ENCODE results near the gene NINJ2. TPM values are rescaled to one million over a fixed set of nuclear protein-coding genes. Genes with fewer than 3 reads are reported as not detected.
A peak's percentile ranks its signal among the peaks of the same experiment; 100 is the strongest.

NINJ2 gene
- polyA plus RNA-seq, 3 donors, result 32.9 to 92.7 (median 73.7) TPM

DNA sequence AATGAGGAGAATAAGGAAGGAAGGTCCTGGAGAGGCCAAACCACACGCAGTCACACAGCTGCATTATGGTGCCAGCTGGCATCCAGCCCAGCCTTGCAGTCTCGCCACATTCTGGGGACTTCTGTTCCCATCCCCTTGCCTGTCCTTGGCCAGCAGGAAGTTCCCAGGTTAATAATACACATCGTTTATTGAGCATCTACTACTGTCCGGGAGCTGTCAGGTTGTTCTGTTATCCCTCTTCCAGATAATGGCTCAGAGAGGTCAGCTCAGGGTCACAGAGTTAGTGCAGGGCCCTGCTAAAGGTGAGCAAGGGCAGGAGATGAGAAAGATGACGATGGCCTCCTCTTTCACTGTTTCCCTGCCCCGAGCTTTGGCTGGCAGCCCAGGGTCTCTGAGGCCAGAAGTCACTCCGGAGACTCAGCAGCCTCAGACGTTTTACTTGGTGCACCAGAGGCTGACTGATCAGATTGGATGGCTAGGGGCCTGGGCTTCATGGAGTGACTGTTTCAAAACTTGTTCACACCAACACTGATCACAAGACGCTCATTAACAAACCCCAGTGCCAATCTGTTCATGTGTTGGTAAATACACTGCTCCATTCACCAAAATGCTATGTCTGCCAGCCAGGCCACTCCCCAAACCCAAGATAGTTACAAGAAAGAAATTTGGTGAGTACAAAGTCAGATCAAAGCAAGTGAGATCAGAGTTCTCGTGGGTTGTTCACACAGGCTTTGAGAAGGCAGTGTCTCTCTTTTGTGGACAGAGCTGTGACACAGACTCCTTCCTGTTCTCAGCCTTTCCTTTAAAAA is 124.3 kb downstream of the NINJ2 start:
- no peak overlapping the region for H2AFZ ChIP-seq (ENCODE audit: insufficient read depth, low read depth, low read length, poor library complexity, severe bottlenecking)
- no peaks in the 10 kb centered on the region for H3K36me3 Mint-ChIP-seq
- WGBS (ENCODE audit: insufficient coverage), result 8% methylated on average over 8 of the region's 10 CpGs

DNA sequence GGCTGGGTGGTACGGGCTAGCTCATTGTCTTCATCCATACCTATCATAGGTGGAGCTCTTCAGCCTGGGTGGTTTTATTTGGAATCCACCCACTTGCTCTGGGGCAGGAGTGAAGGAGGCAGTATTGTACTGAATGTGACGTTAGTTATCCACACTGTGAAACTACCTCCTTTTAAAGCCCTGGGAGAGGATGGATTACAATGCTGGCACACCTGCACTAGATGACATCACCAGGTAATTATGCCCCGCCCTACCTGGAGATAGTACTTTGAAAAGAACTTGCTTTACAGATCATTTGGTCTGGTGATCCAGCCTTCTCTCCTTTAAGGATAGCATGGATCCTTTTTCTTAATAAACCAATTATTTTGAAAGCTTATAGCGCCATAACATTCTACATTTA is 125.5 kb downstream of the NINJ2 start:
- no CpG with 5 or more reads among the region's 4 CpGs for WGBS (ENCODE audit: insufficient coverage)
- intact Hi-C loops (cut with micrococcal nuclease), result no loop called here
- Histone ChIP-seq H2AFZ (ENCODE audit: insufficient read depth, low read depth, low read length, poor library complexity, severe bottlenecking) (no peak overlapping the region), H4K20me1 (ENCODE audit: insufficient read depth, low read length) (no peaks in the 10 kb centered on the region), H3K9me3 (replicated peaks in 1 of 2; ENCODE audit: control insufficient read depth in 1 of 2, insufficient read depth in 1 of 2, low read length in 2 of 2) (peaks cover 0 to 3% of the 10 kb centered on the region in 2 donors), H3K4me2 (replicated peaks; ENCODE audit: extremely low read depth, low read length, poor library complexity, severe bottlenecking) (no peak overlapping the region), H3K9ac (ENCODE audit: insufficient read depth, low read length, poor library complexity, severe bottlenecking) (no peak overlapping the region), H3K27me3 (ENCODE audit: control insufficient read depth in 2 of 2, insufficient read depth in 2 of 2, low read length in 2 of 2) (no peaks in the 10 kb centered on the region), H3K4me1 (ENCODE audit: control insufficient read depth in 1 of 2, insufficient read depth in 2 of 2, low read length in 2 of 2) (peaks cover 5 to 6% of the 10 kb centered on the region in 2 donors), H3K79me2 (ENCODE audit: insufficient read depth, low read length) (no peaks in the 10 kb centered on the region), H3K4me3 (replicated peaks in 1 of 3; ENCODE audit: low read depth in 2 of 3, low read length in 3 of 3) (no peak overlapping the region), H3K27ac (ENCODE audit: low read depth in 1 of 2, low read length in 2 of 2) (no peak overlapping the region), H3K36me3 (replicated peaks in 1 of 2; ENCODE audit: control insufficient read depth in 1 of 2, insufficient read depth in 2 of 2, low read length in 2 of 2) (no peaks in the 10 kb centered on the region)
- TF ChIP-seq, protein P1, sequence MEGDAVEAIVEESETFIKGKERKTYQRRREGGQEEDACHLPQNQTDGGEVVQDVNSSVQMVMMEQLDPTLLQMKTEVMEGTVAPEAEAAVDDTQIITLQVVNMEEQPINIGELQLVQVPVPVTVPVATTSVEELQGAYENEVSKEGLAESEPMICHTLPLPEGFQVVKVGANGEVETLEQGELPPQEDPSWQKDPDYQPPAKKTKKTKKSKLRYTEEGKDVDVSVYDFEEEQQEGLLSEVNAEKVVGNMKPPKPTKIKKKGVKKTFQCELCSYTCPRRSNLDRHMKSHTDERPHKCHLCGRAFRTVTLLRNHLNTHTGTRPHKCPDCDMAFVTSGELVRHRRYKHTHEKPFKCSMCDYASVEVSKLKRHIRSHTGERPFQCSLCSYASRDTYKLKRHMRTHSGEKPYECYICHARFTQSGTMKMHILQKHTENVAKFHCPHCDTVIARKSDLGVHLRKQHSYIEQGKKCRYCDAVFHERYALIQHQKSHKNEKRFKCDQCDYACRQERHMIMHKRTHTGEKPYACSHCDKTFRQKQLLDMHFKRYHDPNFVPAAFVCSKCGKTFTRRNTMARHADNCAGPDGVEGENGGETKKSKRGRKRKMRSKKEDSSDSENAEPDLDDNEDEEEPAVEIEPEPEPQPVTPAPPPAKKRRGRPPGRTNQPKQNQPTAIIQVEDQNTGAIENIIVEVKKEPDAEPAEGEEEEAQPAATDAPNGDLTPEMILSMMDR (IDR thresholded peaks at IDR 0.05), result no peak
- Mint-ChIP-seq H3K4me3 (no peak overlapping the region), H3K9me3 (peaks cover 0 to 7% (median 3%) of the 10 kb centered on the region in 7 donors), H3K4me1 (peaks cover 9% of the 10 kb centered on the region), H3K36me3 (no peaks in the 10 kb centered on the region), H3K27ac (no peak overlapping the region), H3K27me3 (ENCODE audit: low read depth in 3 of 3) (peaks cover 4 to 24% (median 16%) of the 10 kb centered on the region in 3 donors)
- DNase-seq, result no peak

More for the DNA sequence above, 124.3 kb downstream of the NINJ2 start:
- Histone ChIP-seq H3K4me3 (replicated peaks in 1 of 3; ENCODE audit: low read depth in 2 of 3, low read length in 3 of 3) (no peak overlapping the region), H3K36me3 (replicated peaks in 1 of 2; ENCODE audit: control insufficient read depth in 1 of 2, insufficient read depth in 2 of 2, low read length in 2 of 2) (no peaks in the 10 kb centered on the region), H3K27ac (ENCODE audit: low read depth in 1 of 2, low read length in 2 of 2) (no peak overlapping the region), H3K79me2 (ENCODE audit: insufficient read depth, low read length) (no peaks in the 10 kb centered on the region), H3K27me3 (ENCODE audit: control insufficient read depth in 2 of 2, insufficient read depth in 2 of 2, low read length in 2 of 2) (no peaks in the 10 kb centered on the region), H4K20me1 (ENCODE audit: insufficient read depth, low read length) (no peaks in the 10 kb centered on the region), H3K4me2 (replicated peaks; ENCODE audit: extremely low read depth, low read length, poor library complexity, severe bottlenecking) (no peak overlapping the region), H3K9ac (ENCODE audit: insufficient read depth, low read length, poor library complexity, severe bottlenecking) (no peak overlapping the region), H3K9me3 (replicated peaks in 1 of 2; ENCODE audit: control insufficient read depth in 1 of 2, insufficient read depth in 1 of 2, low read length in 2 of 2) (no peaks in the 10 kb centered on the region), H3K4me1 (ENCODE audit: control insufficient read depth in 1 of 2, insufficient read depth in 2 of 2, low read length in 2 of 2) (peaks cover 5 to 6% of the 10 kb centered on the region in 2 donors)
- peak in 1 of 3 donors; percentile 9 for DNase-seq
- Mint-ChIP-seq H3K4me3 (no peak overlapping the region), H3K27ac (no peak overlapping the region), H3K27me3 (ENCODE audit: low read depth in 3 of 3) (peaks cover 6 to 27% (median 16%) of the 10 kb centered on the region in 3 donors), H3K9me3 (no peaks in the 10 kb centered on the region), H3K4me1 (peaks cover 9% of the 10 kb centered on the region)
- intact Hi-C loops (cut with micrococcal nuclease), result no loop called here
- TF ChIP-seq, protein P1 (IDR thresholded peaks at IDR 0.05), result no peak
